ENCODE results near the gene KIAA0825. TPM values are rescaled to one million over a fixed set of nuclear protein-coding genes. Genes with fewer than 3 reads are reported as not detected.

KIAA0825 gene
- total RNA-seq, 6 experiments from 2014 or later, result 1.3 to 2.8 (median 1.7) TPM

GRCh38 chr5:94313696-94314095 lies 304.7 kb downstream of the KIAA0825 start:
- Mint-ChIP-seq H3K9me3 (no peaks in the 10 kb centered on the region), H3K4me3 (no peak overlapping the region), H3K27ac (no peak overlapping the region), H3K4me1 (ENCODE audit: low read depth) (0 out of 2 replicates have a peak, but pooled peaks cover 6% of the 10 kb centered on the region), H3K27me3 (ENCODE audit: insufficient read depth) (no peaks in the 10 kb centered on the region), H3K36me3 (ENCODE audit: low read depth) (no peaks in the 10 kb centered on the region)
- no peak for DNase-seq
- TF ChIP-seq CTCF (IDR thresholded peaks at IDR 0.05), result no peak

- Mint-ChIP-seq H3K9me3 (no peaks in the 10 kb centered on the region), H3K27ac (no peak overlapping the region), H3K4me3 (no peak overlapping the region), H3K4me1 (ENCODE audit: low read depth) (0 out of 2 replicates have a peak, but pooled peaks cover 6% of the 10 kb centered on the region), H3K36me3 (ENCODE audit: low read depth) (no peaks in the 10 kb centered on the region), H3K27me3 (ENCODE audit: insufficient read depth) (no peaks in the 10 kb centered on the region)
- TF ChIP-seq CTCF (IDR thresholded peaks at IDR 0.05), result no peak
- no peak for DNase-seq
Observed at GRCh38 chr5:94313188-94313587, 305.2 kb downstream of the KIAA0825 start.

- H3K4me1 Mint-ChIP-seq (ENCODE audit: low read depth), result 0 out of 2 replicates have a peak, but pooled peaks cover 4% of the 10 kb centered on the region
- H3K27ac Mint-ChIP-seq, result no peak overlapping the region
- H3K36me3 Mint-ChIP-seq (ENCODE audit: low read depth), result no peaks in the 10 kb centered on the region
- H3K9me3 Mint-ChIP-seq, result no peaks in the 10 kb centered on the region
- no peaks in the 10 kb centered on the region for H3K27me3 Mint-ChIP-seq (ENCODE audit: insufficient read depth)
- H3K4me3 Mint-ChIP-seq, result no peak overlapping the region
- no peak for DNase-seq
- no peak for TF ChIP-seq CTCF (IDR thresholded peaks at IDR 0.05)
Observed at GRCh38 chr5:94312298-94312697, 306.1 kb downstream of the KIAA0825 start.

- Mint-ChIP-seq H3K36me3 (ENCODE audit: low read depth) (no peaks in the 10 kb centered on the region), H3K27ac (no peak overlapping the region), H3K27me3 (ENCODE audit: insufficient read depth) (no peaks in the 10 kb centered on the region), H3K9me3 (no peaks in the 10 kb centered on the region), H3K4me1 (ENCODE audit: low read depth) (no peaks in the 10 kb centered on the region), H3K4me3 (no peak overlapping the region)
- no peak for DNase-seq
- peak; percentile 22; the same call in 1 of the 2 replicates for TF ChIP-seq CTCF (IDR thresholded peaks at IDR 0.05)
Observed at GRCh38 chr5:94310833-94311232, 307.6 kb downstream of the KIAA0825 start.

- Mint-ChIP-seq H3K9me3 (no peaks in the 10 kb centered on the region), H3K4me1 (ENCODE audit: low read depth) (no peaks in the 10 kb centered on the region), H3K36me3 (ENCODE audit: low read depth) (no peaks in the 10 kb centered on the region), H3K4me3 (no peak overlapping the region), H3K27ac (no peak overlapping the region), H3K27me3 (ENCODE audit: insufficient read depth) (no peaks in the 10 kb centered on the region)
- DNase-seq, result no peak
- no peak for TF ChIP-seq CTCF (IDR thresholded peaks at IDR 0.05)
Observed at GRCh38 chr5:94309141-94309540, 309.3 kb downstream of the KIAA0825 start.

GRCh38 chr5:94308442-94308841 lies 310.0 kb downstream of the KIAA0825 start:
- H3K4me1 Mint-ChIP-seq (ENCODE audit: low read depth), result no peaks in the 10 kb centered on the region
- no peak for DNase-seq
- H3K36me3 Mint-ChIP-seq (ENCODE audit: low read depth), result no peaks in the 10 kb centered on the region
- H3K9me3 Mint-ChIP-seq, result no peaks in the 10 kb centered on the region
- H3K4me3 Mint-ChIP-seq, result no peak overlapping the region
- TF ChIP-seq CTCF (IDR thresholded peaks at IDR 0.05), result no peak
- H3K27ac Mint-ChIP-seq, result no peak overlapping the region
- no peaks in the 10 kb centered on the region for H3K27me3 Mint-ChIP-seq (ENCODE audit: insufficient read depth)
